Measurements from ENCODE around the gene GPR39.

GRCh38 chr2:132586835-132587234, 170.2 kb downstream of the GPR39 start:
- TF ChIP-seq CTCF (IDR thresholded peaks at IDR 0.05; ENCODE audit: poor library complexity, severe bottlenecking) (no peak), POLR2AphosphoS5 (IDR thresholded peaks at IDR 0.05) (no peak), EP300 (conservative IDR thresholded peaks at IDR 0.05; ENCODE audit: poor library complexity, severe bottlenecking) (no peak), SMC3 (conservative IDR thresholded peaks at IDR 0.05; ENCODE audit: poor library complexity) (no peak)
